ENCODE data around the gene ZBTB20. TPM values are rescaled to one million over a fixed set of nuclear protein-coding genes. Genes with fewer than 3 reads are reported as not detected.

ZBTB20 gene
- total and polyA plus RNA-seq, 5 donors from 2014 or later: 10.1 to 58.2 (median 13.2) TPM

GRCh38 chr3:114622001-114622400, 525.1 kb downstream of the ZBTB20 start:
- Mint-ChIP-seq H3K36me3 (peaks cover 23% of the 10 kb centered on the region), H3K9me3 (no peaks in the 10 kb centered on the region), H3K4me3 (no peak overlapping the region), H3K27me3 (no peaks in the 10 kb centered on the region), H3K27ac (no peak overlapping the region), H3K4me1 (peaks cover 0 to 16% (median 0%) of the 10 kb centered on the region in 4 donors)
- H3K4me1 ChIP-seq (ENCODE audit: control insufficient read depth, insufficient read depth, low read length, poor library complexity, severe bottlenecking): no peaks in the 10 kb centered on the region
- DNase-seq: no peak
- H3K9me3 ChIP-seq (ENCODE audit: control insufficient read depth in 2 of 2, low read length in 2 of 2): no peaks in the 10 kb centered on the region
- no peaks in the 10 kb centered on the region for H3K36me3 ChIP-seq (ENCODE audit: control insufficient read depth, insufficient read depth, low read length)
- no peak for ATAC-seq (ENCODE audit: low read depth in 2 of 2)
- no peaks in the 10 kb centered on the region for H3K27me3 ChIP-seq (ENCODE audit: control insufficient read depth, insufficient read depth, low read length)
- no peak overlapping the region for H3K4me3 ChIP-seq (ENCODE audit: low read depth, low read length)
- no peak overlapping the region for H3K27ac ChIP-seq (ENCODE audit: insufficient read depth, low read length, poor library complexity, severe bottlenecking)

- no peak overlapping the region for H3K27ac Mint-ChIP-seq
- H3K4me1 ChIP-seq (ENCODE audit: control insufficient read depth, insufficient read depth, low read length, poor library complexity, severe bottlenecking): no peaks in the 10 kb centered on the region
- H3K36me3 ChIP-seq (ENCODE audit: control insufficient read depth, insufficient read depth, low read length): no peaks in the 10 kb centered on the region
- DNase-seq (no peak), ATAC-seq (ENCODE audit: low read depth in 2 of 2) (no peak)
- peaks cover 0 to 9% (median 0%) of the 10 kb centered on the region in 4 donors for H3K4me1 Mint-ChIP-seq
- H3K9me3 ChIP-seq (ENCODE audit: control insufficient read depth in 2 of 2, low read length in 2 of 2): no peaks in the 10 kb centered on the region
- H3K36me3 Mint-ChIP-seq: peaks cover 11% of the 10 kb centered on the region
- no peaks in the 10 kb centered on the region for H3K9me3 Mint-ChIP-seq
- H3K4me3 ChIP-seq (ENCODE audit: low read depth, low read length): no peak overlapping the region
- no peaks in the 10 kb centered on the region for H3K27me3 ChIP-seq (ENCODE audit: control insufficient read depth, insufficient read depth, low read length)
- no peaks in the 10 kb centered on the region for H3K27me3 Mint-ChIP-seq
- no peak overlapping the region for H3K27ac ChIP-seq (ENCODE audit: insufficient read depth, low read length, poor library complexity, severe bottlenecking)
- H3K4me3 Mint-ChIP-seq: no peak overlapping the region
These were observed 527.3 kb downstream of the ZBTB20 start for GRCh38 chr3:114619771-114620170.

GRCh38 chr3:114615523-114616085, 531.5 kb downstream of the ZBTB20 start:
- Mint-ChIP-seq H3K27ac (no peak overlapping the region), H3K9me3 (peaks cover 0 to 1% (median 0%) of the 10 kb centered on the region in 7 donors), H3K27me3 (no peaks in the 10 kb centered on the region), H3K4me1 (peaks cover 0 to 9% (median 0%) of the 10 kb centered on the region in 4 donors), H3K4me3 (no peak overlapping the region), H3K36me3 (peaks cover 4% of the 10 kb centered on the region)
- H3K4me3 ChIP-seq (ENCODE audit: low read depth, low read length): no peak overlapping the region
- no peaks in the 10 kb centered on the region for H3K4me1 ChIP-seq (ENCODE audit: control insufficient read depth, insufficient read depth, low read length, poor library complexity, severe bottlenecking)
- no peaks in the 10 kb centered on the region for H3K36me3 ChIP-seq (ENCODE audit: control insufficient read depth, insufficient read depth, low read length)
- no peaks in the 10 kb centered on the region for H3K27me3 ChIP-seq (ENCODE audit: control insufficient read depth, insufficient read depth, low read length)
- ATAC-seq (ENCODE audit: low read depth in 2 of 2): no peak
- H3K9me3 ChIP-seq (ENCODE audit: control insufficient read depth in 2 of 2, low read length in 2 of 2): no peaks in the 10 kb centered on the region
- no peak for DNase-seq
- no peak overlapping the region for H3K27ac ChIP-seq (ENCODE audit: insufficient read depth, low read length, poor library complexity, severe bottlenecking)

- Mint-ChIP-seq H3K4me3 (no peak overlapping the region), H3K36me3 (peaks cover 8% of the 10 kb centered on the region), H3K4me1 (peaks cover 0 to 11% (median 0%) of the 10 kb centered on the region in 4 donors), H3K9me3 (peaks cover 0 to 1% (median 0%) of the 10 kb centered on the region in 7 donors), H3K27ac (peak overlapping the region in 1 of 3 donors; percentile 24), H3K27me3 (no peaks in the 10 kb centered on the region)
- no peak for ATAC-seq (ENCODE audit: low read depth in 2 of 2)
- H3K9me3 ChIP-seq (ENCODE audit: control insufficient read depth in 2 of 2, low read length in 2 of 2): no peaks in the 10 kb centered on the region
- no peak for DNase-seq
- no peaks in the 10 kb centered on the region for H3K27me3 ChIP-seq (ENCODE audit: control insufficient read depth, insufficient read depth, low read length)
- no peak overlapping the region for H3K27ac ChIP-seq (ENCODE audit: insufficient read depth, low read length, poor library complexity, severe bottlenecking)
- no peaks in the 10 kb centered on the region for H3K4me1 ChIP-seq (ENCODE audit: control insufficient read depth, insufficient read depth, low read length, poor library complexity, severe bottlenecking)
- no peaks in the 10 kb centered on the region for H3K36me3 ChIP-seq (ENCODE audit: control insufficient read depth, insufficient read depth, low read length)
- H3K4me3 ChIP-seq (ENCODE audit: low read depth, low read length): no peak overlapping the region
These were observed 537.0 kb downstream of the ZBTB20 start for GRCh38 chr3:114609973-114610630.

GRCh38 chr3:114608293-114608692, 538.8 kb downstream of the ZBTB20 start:
- Histone ChIP-seq H3K9me3 (ENCODE audit: control insufficient read depth in 2 of 2, low read length in 2 of 2) (no peaks in the 10 kb centered on the region), H3K36me3 (ENCODE audit: control insufficient read depth, insufficient read depth, low read length) (no peaks in the 10 kb centered on the region), H3K4me3 (ENCODE audit: low read depth, low read length) (no peak overlapping the region), H3K4me1 (ENCODE audit: control insufficient read depth, insufficient read depth, low read length, poor library complexity, severe bottlenecking) (no peaks in the 10 kb centered on the region), H3K27me3 (ENCODE audit: control insufficient read depth, insufficient read depth, low read length) (no peaks in the 10 kb centered on the region), H3K27ac (ENCODE audit: insufficient read depth, low read length, poor library complexity, severe bottlenecking) (no peak overlapping the region)
- peaks cover 0 to 11% (median 0%) of the 10 kb centered on the region in 4 donors for H3K4me1 Mint-ChIP-seq
- ATAC-seq (ENCODE audit: low read depth in 2 of 2) (no peak), DNase-seq (no peak)
- H3K36me3 Mint-ChIP-seq: peaks cover 12% of the 10 kb centered on the region
- H3K27me3 Mint-ChIP-seq: no peaks in the 10 kb centered on the region
- H3K9me3 Mint-ChIP-seq: peaks cover 0 to 1% (median 0%) of the 10 kb centered on the region in 7 donors
- H3K4me3 Mint-ChIP-seq: no peak overlapping the region
- H3K27ac Mint-ChIP-seq: no peak overlapping the region

- H3K36me3 ChIP-seq (ENCODE audit: control insufficient read depth, insufficient read depth, low read length): no peaks in the 10 kb centered on the region
- Mint-ChIP-seq H3K4me1 (peaks cover 0 to 8% (median 0%) of the 10 kb centered on the region in 4 donors), H3K9me3 (no peaks in the 10 kb centered on the region), H3K36me3 (peaks cover 7% of the 10 kb centered on the region), H3K4me3 (no peak overlapping the region), H3K27me3 (no peaks in the 10 kb centered on the region), H3K27ac (no peak overlapping the region)
- H3K4me1 ChIP-seq (ENCODE audit: control insufficient read depth, insufficient read depth, low read length, poor library complexity, severe bottlenecking): no peaks in the 10 kb centered on the region
- ATAC-seq (ENCODE audit: low read depth in 2 of 2) (no peak), DNase-seq (no peak)
- H3K27ac ChIP-seq (ENCODE audit: insufficient read depth, low read length, poor library complexity, severe bottlenecking): no peak overlapping the region
- no peaks in the 10 kb centered on the region for H3K9me3 ChIP-seq (ENCODE audit: control insufficient read depth in 2 of 2, low read length in 2 of 2)
- H3K4me3 ChIP-seq (ENCODE audit: low read depth, low read length): no peak overlapping the region
- no peaks in the 10 kb centered on the region for H3K27me3 ChIP-seq (ENCODE audit: control insufficient read depth, insufficient read depth, low read length)
These were observed 540.8 kb downstream of the ZBTB20 start for GRCh38 chr3:114606336-114606735.

- Mint-ChIP-seq H3K4me1 (peaks cover 0 to 6% (median 0%) of the 10 kb centered on the region in 4 donors), H3K27ac (no peak overlapping the region), H3K36me3 (peaks cover 4% of the 10 kb centered on the region), H3K9me3 (no peaks in the 10 kb centered on the region), H3K4me3 (no peak overlapping the region), H3K27me3 (no peaks in the 10 kb centered on the region)
- Histone ChIP-seq H3K4me3 (ENCODE audit: low read depth, low read length) (no peak overlapping the region), H3K27ac (ENCODE audit: insufficient read depth, low read length, poor library complexity, severe bottlenecking) (no peak overlapping the region), H3K4me1 (ENCODE audit: control insufficient read depth, insufficient read depth, low read length, poor library complexity, severe bottlenecking) (no peaks in the 10 kb centered on the region), H3K9me3 (ENCODE audit: control insufficient read depth in 2 of 2, low read length in 2 of 2) (no peaks in the 10 kb centered on the region), H3K36me3 (ENCODE audit: control insufficient read depth, insufficient read depth, low read length) (no peaks in the 10 kb centered on the region), H3K27me3 (ENCODE audit: control insufficient read depth, insufficient read depth, low read length) (no peaks in the 10 kb centered on the region)
- DNase-seq (no peak), ATAC-seq (ENCODE audit: low read depth in 2 of 2) (no peak)
These were observed 546.5 kb downstream of the ZBTB20 start for GRCh38 chr3:114600571-114600970.

- Histone ChIP-seq H3K4me3 (ENCODE audit: low read depth, low read length) (no peak overlapping the region), H3K9me3 (ENCODE audit: control insufficient read depth in 2 of 2, low read length in 2 of 2) (no peaks in the 10 kb centered on the region), H3K27ac (ENCODE audit: insufficient read depth, low read length, poor library complexity, severe bottlenecking) (no peak overlapping the region), H3K4me1 (ENCODE audit: control insufficient read depth, insufficient read depth, low read length, poor library complexity, severe bottlenecking) (no peaks in the 10 kb centered on the region), H3K36me3 (ENCODE audit: control insufficient read depth, insufficient read depth, low read length) (no peaks in the 10 kb centered on the region), H3K27me3 (ENCODE audit: control insufficient read depth, insufficient read depth, low read length) (no peaks in the 10 kb centered on the region)
- ATAC-seq (ENCODE audit: low read depth in 2 of 2) (no peak), DNase-seq (no peak)
- Mint-ChIP-seq H3K9me3 (peaks cover 0 to 4% (median 0%) of the 10 kb centered on the region in 7 donors), H3K4me1 (peaks cover 0 to 2% (median 0%) of the 10 kb centered on the region in 4 donors), H3K27me3 (no peaks in the 10 kb centered on the region), H3K4me3 (no peak overlapping the region), H3K27ac (no peak overlapping the region), H3K36me3 (no peaks in the 10 kb centered on the region)
These were observed 549.2 kb downstream of the ZBTB20 start for GRCh38 chr3:114597871-114598270.

Measured in CD4-positive, CD25-positive, alpha-beta regulatory T cell (primary cell).